HG03565 (cell line): ENCODE data around the gene TFCP2L1.
"Not testable (repeated sequence)": the region's sequence is repeated elsewhere in the genome, so short reads cannot be mapped to it uniquely, and the experiment has no call there.

Source experiments
- ATAC-seq: cut with Tn5 transposase; IDR thresholded peaks from one replicate; pipeline ENCODE4 v1.9.1; 2021; ENCODE audit warnings: mild to moderate bottlenecking, moderate library complexity; ENCODE audit not compliant: unreplicated experiment

The TFCP2L1 gene

GRCh38 chr2:121272596-121272995 lies 12.4 kb downstream of the TFCP2L1 start:
- no peak for ATAC-seq

GRCh38 chr2:121269436-121269835 lies 15.6 kb downstream of the TFCP2L1 start:
- not testable (repeated sequence) for ATAC-seq

- ATAC-seq, result no peak
These were observed 18.4 kb downstream of the TFCP2L1 start for GRCh38 chr2:121266543-121267106.

- ATAC-seq, result no peak
These were observed 20.8 kb downstream of the TFCP2L1 start for GRCh38 chr2:121263996-121264715.

- ATAC-seq, result no peak
These were observed 24.4 kb downstream of the TFCP2L1 start for GRCh38 chr2:121260370-121261154.

GRCh38 chr2:121258051-121258450 lies 27.0 kb downstream of the TFCP2L1 start:
- ATAC-seq, result no peak

- no peak for ATAC-seq
These were observed 27.5 kb downstream of the TFCP2L1 start for GRCh38 chr2:121257480-121257840.

- no peak for ATAC-seq
These were observed 28.1 kb downstream of the TFCP2L1 start for GRCh38 chr2:121256720-121257479.

- no peak for ATAC-seq
These were observed 29.6 kb downstream of the TFCP2L1 start for GRCh38 chr2:121255358-121255757.

DNA sequence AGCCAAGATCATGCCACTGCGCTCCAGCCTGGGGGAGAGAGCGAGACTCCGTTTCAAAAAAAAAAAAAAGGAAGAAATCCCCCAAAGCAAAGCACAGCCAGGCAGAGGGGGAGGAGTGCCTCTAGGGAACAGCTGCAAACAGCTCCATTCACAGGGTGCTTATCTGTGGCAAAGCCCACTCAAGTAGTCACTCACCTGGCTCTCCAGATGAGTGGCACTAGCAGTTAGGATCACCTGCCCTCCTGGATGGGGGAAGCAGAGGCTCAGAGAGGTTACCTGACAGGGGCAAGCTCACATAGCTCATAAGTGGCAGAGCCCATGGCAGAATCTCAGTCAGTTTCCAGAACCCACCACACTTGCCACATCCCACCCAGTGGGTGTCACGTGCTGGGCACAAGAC lies 30.3 kb downstream of the TFCP2L1 start:
- no peak for ATAC-seq

GRCh38 chr2:121253674-121254240 lies 31.2 kb downstream of the TFCP2L1 start:
- no peak for ATAC-seq

- no peak for ATAC-seq
These were observed 31.9 kb downstream of the TFCP2L1 start for GRCh38 chr2:121253021-121253673.

DNA sequence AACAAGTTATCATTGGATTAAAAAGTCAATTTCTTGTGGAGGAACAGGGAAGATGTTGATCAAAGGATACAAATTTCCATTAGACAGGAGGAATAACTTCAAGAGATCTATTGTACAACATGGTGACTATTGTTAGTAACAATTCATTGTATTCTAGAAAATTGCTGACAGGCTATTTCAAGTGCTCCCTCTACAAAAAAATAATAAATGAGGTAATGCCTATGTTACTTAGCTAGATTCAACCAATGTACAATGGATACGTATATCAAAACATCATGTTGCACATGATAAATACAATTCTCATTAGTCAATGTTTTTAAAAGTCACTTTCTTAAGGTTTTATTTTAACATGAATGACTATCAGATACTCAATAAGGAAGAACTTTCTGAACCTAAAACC lies 33.5 kb downstream of the TFCP2L1 start:
- ATAC-seq, result no peak

DNA sequence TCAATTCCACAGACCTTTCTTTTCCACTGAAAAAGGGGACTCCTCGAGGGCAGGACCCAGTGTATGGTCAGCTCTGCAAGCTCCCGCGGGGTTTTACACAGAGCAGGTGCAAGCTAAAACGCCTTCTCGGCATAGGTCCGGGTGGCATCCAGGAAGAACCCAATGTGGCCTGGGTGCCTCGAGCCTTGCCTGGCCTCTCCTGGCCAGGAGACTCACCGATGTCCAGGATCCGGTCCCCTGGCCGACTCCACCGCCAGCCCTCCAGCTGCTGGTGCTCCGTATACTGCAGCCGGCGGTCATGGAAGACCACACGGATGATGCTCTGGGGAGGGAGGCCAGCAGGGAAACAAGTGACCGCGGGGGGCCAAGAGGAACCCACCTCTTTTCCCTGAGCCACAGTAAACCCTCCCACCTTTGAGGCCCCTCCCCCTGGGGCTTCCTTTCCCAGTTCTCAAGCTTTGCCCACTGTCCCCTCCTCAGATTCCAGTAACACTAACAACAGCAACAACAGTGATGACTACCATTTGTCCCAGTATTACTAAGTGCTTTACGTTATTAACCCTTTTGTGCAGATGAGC lies 36.1 kb downstream of the TFCP2L1 start:
- ATAC-seq, result no peak

DNA sequence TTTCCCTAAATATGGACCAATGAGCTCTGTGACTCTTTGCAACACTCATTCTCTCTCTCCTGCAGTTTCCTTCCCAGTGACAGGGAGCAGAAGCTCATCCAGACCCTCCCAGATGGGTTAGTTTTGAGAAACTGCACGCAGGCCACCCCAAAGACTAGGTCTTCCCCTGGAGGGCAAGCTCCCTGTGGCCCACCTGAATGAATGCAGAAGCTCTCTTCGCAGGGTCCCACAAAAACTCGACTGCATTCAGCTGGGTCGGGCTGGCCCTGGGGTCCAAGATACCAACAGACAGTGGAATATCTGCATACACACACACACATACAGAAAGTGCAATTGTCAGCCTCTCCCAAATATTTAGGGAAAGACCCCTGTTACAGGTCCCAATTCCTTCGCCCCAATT lies 37.0 kb downstream of the TFCP2L1 start:
- no peak for ATAC-seq

GRCh38 chr2:121247534-121247933 lies 37.5 kb downstream of the TFCP2L1 start:
- ATAC-seq, result no peak

GRCh38 chr2:121246704-121247255 lies 38.2 kb downstream of the TFCP2L1 start:
- no peak for ATAC-seq

GRCh38 chr2:121245913-121246312 lies 39.1 kb downstream of the TFCP2L1 start:
- no peak for ATAC-seq

DNA sequence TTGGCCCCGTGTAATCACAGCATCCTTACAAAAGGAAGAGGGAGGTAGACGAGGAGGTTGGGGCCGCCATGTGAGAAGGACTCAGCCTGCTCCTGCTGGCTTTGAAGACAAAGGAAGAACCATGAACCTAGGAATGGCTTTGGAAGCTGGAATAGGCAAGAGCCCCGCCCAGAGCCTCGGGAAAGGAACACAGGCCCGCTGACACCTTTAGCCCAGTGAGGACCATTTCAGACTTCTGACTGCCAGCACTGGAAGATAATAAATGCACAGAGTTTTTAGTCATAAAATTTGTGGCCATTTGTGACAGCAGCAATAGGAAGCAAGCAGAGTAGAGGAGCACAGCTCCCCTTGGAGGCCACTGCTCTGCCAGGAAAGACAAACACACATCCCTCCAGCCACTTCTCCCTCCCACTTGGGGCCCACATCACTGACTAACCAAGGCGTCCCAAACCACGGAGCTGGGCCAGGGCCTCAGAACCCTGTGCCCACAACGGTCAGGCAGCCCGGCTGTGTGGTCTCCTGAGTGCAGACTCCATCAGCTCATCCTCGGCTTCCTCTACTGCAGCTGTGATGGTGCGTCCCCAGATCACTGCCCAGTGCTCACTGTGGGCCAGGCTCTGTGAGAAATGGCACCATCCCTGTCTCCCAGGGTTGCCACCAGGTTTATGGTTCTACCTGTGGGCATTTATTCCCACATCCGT lies 39.7 kb downstream of the TFCP2L1 start:
- ATAC-seq, result no peak
